COLO829 (cell line): ENCODE data around the gene EAF2.
"Not testable (repeated sequence)": the region's sequence is repeated elsewhere in the genome, so short reads cannot be mapped to it uniquely, and the experiment has no call there.

Experiments used
- DNase-seq: peaks from one replicate; pipeline ENCODE4 v3.0.0; 2012; ENCODE audit warnings: low spot score

Gene EAF2

DNA sequence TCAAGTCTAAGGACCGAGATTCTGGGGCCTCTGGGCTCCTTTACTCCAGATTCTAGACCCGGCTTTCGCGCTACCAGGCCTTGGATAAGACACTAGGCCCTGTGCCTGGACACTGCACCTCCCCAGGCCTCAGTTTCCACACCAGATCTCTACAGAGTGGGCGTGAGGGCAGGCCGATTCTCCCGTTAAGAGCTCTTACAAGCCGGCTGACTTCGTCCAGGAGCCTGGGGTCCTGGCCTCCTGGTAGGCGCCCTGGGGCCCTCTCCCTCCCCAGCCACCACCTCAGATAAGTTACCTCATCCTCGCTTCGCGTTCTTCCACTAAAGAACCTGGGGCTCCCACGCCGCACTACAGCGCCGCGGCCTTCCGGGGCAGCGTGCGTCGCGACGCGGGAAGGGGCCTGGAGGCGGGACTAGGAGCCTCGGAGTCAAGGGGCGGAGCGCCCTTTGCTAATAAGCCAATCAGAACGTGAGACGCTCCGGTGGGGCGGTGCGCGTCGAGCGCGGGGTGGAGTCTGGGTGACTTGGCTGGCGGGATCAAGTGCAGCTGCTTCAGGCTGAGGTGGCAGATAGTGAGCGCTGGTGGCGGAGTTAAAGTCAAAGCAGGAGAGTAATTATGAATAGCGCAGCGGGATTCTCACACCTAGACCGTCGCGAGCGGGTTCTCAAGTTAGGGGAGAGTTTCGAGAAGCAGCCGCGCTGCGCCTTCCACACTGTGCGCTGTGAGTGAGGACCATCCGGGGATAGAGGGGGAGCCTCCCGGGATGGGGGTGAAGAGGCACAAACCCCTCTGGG, at the start of gene EAF2, which contains the start of gene IQCB1:
TSS of gene EAF2 (plus strand) at position 539 of the 794 bp plus-strand sequence. CDS start at position 616, 77 bp downstream.
TSS of gene IQCB1 (minus strand) at position 390 of the 794 bp plus-strand sequence. CDS start 6,100 bp downstream, outside the sequence.
- peak; percentile 99 for DNase-seq

GRCh38 chr3:121786485-121786884, 48.5 kb upstream of the EAF2 start:
- DNase-seq, result no peak

- DNase-seq, result no peak
Measured at GRCh38 chr3:121793078-121793477, 41.9 kb upstream of the EAF2 start.

- DNase-seq, result no peak
Measured at GRCh38 chr3:121794264-121794983, 40.6 kb upstream of the EAF2 start.

- no peak for DNase-seq
Measured at GRCh38 chr3:121796970-121797369, 38.0 kb upstream of the EAF2 start.

DNA sequence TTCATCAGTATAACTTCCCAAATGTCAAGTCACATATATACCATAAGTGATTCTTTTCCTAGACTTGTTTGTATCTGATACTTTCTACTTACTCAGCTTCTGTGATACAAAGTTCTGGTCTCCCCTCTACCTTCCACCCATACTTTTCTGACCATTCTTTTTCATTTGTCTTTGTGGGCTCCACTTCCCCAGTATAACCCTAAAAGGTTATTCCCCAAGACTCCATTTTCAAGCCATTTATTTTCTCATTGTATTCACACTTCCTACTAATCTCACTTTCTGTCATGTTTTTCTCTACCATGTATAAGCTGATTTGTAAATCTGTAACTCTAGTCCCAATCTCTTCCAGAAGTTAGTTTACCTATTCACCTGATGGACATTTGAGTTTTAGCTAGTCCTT, 34.1 kb upstream of the EAF2 start:
- DNase-seq, result no peak

DNA sequence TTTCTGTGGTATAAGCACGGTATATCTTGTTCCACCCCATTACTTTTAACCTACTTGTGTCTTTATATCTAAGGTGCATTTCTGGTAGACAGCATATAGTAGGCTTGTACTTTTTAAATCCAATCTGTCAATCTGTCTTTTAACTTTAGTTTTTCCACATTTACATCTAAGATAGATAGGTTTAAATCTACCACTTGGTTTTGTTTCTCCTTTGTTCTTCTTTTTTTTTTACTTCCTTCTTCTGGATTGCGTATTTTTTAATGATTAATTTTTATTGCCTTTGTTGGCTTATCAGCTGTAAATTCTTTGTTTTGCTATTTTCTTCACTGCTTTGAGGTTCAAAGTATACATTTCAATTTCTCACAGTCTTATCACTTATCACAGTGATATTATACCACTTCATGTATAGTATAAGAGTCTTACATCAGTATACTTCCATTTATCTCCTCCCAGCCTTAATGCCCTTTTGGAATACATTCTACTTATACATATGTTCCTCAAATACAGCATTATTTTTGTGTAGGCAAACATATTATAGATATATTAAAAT, 31.2 kb upstream of the EAF2 start:
- no peak for DNase-seq

GRCh38 chr3:121809249-121809648, 25.8 kb upstream of the EAF2 start:
- DNase-seq, result no peak

- DNase-seq, result no peak
Measured at GRCh38 chr3:121817753-121818152, 17.3 kb upstream of the EAF2 start.

DNA sequence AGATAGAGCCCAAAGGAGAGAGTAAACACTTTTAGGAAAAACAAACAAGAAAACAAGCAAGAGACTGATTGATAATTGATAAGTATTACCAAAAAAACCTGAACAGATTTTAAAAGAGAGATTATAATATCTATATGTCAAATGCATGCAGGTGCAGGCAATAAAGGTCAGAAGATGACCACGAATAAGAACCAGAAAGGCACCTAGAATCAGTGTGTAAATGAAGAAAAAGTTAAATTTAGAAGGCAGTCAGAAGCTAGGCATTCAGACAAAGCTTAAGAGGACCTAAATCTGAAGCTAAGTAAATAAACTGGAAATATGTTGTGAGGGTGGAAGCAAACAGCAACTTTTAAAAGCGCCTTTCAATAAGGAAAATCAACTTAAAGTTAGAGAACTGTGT, 16.4 kb upstream of the EAF2 start:
- no peak for DNase-seq

- no peak for DNase-seq
Measured at GRCh38 chr3:121819236-121819635, 15.8 kb upstream of the EAF2 start.

DNA sequence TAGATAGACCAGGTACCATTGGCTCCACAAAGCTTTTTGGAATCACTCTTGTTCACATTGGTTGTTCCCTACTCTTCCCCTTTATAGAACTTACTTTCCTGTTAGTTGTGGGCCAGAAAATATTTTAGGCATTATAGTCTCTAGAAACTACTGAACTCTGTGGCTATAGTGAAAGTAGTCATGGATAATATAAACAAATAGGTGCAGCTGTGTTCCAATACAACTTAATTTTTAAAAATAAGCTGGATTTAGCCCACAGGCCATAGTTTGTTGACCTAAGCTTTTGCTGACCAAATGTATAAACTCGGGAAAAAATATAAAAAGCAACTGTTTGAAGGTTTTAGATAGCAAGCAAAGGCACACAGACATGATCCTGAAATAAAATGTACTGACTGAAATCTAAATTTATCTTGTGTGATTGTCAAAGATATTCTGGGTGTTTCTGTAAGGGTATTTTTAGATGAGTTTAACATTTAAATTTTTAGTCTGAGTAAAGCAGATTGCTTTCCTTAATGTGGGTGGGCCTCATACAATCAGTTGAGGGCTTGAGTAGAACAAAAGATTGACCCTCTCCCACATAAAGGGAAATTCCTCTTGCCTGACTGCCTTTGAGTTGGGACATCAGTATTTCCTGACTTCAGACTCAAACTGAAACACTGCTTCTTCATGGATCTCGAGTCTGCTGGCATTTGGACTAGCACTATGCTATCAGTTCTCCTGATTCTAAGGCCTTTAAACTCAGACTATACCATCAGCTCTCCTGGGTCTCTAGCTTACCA, 13.4 kb upstream of the EAF2 start:
- DNase-seq, result no peak

GRCh38 chr3:121822973-121823372, 12.0 kb upstream of the EAF2 start:
- DNase-seq, result no peak

GRCh38 chr3:121834157-121834670, 795 bp upstream of the EAF2 start:
- DNase-seq, result peak; percentile 39

- peak; percentile 13 for DNase-seq
Measured at GRCh38 chr3:121835465-121835801, 424 bp downstream of the EAF2 start.

GRCh38 chr3:121836064-121836463, 1.1 kb downstream of the EAF2 start:
- DNase-seq, result no peak

DNA sequence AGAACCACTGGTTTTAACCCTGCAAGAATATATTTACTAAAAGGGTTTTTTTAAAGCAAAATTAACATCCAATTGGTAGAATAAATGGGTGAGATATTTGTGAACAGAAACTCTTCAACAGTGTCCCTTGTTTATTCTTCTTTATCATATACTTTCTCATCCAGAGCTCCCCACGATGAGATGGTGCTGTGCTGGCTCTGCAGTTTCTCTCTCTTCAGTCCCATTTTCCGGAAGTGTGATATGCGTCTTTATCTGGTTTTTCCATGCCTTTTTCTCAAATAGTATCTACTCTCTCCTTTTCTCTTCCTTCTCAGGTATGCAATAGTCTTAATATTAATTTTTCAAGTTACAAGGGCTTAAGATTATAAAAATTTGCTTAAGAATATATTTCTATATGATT, 1.5 kb downstream of the EAF2 start:
- no peak for DNase-seq

DNA sequence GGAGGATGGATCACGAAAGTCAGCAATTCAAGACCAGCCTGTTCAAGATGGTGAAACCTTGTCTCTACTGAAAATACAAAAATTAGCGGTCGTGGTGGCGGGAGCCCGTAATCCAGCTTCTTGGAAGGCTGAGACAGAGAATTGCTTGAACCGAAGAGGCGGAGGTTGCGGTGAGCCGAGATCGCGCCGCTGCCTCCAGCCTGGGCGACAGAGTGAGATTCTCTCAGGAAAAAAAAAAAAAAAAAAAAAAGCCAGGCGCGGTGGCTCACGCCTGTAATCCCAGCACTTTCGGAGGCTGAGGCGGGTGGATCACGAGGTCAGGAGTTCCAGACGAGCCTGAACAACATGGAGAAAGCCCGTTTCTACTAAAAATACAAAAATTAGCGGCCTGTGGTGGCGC, 5.0 kb downstream of the EAF2 start:
- no peak for DNase-seq

- no peak for DNase-seq
Measured at GRCh38 chr3:121844892-121845291, 9.9 kb downstream of the EAF2 start.

GRCh38 chr3:121852256-121852655, 17.2 kb downstream of the EAF2 start:
- no peak for DNase-seq

- DNase-seq, result no peak
Measured at GRCh38 chr3:121855555-121855954, 20.5 kb downstream of the EAF2 start.

GRCh38 chr3:121857778-121858177, 22.8 kb downstream of the EAF2 start:
- not testable (repeated sequence) for DNase-seq
